ENCODE data around the gene OSBPL2.

DNA sequence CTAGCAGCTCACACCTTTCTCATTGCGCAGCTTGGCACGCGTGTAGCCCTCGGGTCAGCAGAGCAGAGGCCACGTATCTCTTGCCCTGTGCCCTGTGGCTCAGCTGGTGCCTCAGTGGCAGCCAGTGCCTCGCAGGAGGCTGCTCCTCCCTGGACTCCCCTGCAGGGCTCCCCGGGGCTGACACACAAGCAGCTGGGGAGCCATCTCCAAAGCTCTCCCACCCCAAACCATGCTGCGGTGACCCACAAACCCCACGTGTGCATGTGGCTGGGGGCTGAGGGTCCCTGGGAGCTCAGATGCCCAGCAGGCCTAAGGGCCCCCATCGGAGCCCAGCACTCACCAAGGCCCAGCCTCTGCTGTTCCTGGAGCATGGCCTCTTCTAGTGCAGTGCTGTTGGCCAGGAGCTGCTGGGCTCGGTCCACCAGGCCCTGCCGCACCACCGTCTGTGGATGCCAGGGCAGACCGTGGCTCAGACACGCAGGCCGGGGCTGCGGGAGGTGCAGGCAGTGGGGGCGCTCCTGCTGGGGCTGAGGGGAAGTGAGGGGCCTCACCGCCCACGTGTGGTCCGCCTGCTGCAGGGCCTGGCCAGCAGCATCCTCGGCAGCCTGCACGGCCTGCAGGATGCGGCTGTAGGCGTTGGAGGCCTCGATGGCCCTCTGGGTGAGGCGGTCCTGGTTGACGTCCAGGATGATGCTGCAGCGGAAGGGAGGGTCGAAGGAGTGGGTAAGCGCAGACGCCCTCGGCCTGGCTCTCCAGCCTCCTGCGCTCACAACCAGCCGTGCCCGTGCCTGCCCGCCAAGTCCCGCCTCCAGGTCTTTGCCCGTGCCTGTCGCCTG is 78.2 kb downstream of the OSBPL2 start:
- TF ChIP-seq CTCF (IDR thresholded peaks at IDR 0.05) (no peak), POLR2A (IDR thresholded peaks at IDR 0.05) (no peak)
